NCI-H1092 treated with DMSO at 0.1 percent for 48 hours (cell line): Measurements from ENCODE around the gene MRPL47.

ENCODE experiments used
- DNase-seq: peaks from one replicate; lab custom pipeline; 2025; lab: John Stamatoyannopoulos, UW

MRPL47 gene

GRCh38 chr3:179590669-179591068, 13.8 kb downstream of the MRPL47 start:
- DNase-seq = no peak

- no peak for DNase-seq
These were observed 15.3 kb downstream of the MRPL47 start for GRCh38 chr3:179589143-179589542.

- DNase-seq = no peak
These were observed 23.4 kb downstream of the MRPL47 start for GRCh38 chr3:179580992-179581391.

DNA sequence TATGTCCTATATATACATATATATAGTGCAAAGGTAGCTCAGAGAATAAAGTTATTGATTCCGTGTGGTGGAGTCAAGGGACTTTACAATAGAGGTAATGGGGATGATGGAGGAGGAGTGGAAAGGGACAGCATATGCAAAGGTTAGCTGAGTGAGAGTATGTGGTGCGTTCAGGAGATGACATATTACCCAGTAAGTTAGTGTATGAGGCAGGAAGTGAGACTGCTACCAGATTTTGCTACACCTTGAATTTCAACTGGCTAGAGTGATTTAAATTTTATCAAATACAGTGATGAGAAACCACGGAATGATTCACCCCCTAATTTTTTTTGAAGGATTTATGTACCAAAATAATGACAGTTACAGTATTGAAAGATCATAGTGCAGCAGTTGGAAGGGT, 38.9 kb downstream of the MRPL47 start:
- no peak for DNase-seq

DNA sequence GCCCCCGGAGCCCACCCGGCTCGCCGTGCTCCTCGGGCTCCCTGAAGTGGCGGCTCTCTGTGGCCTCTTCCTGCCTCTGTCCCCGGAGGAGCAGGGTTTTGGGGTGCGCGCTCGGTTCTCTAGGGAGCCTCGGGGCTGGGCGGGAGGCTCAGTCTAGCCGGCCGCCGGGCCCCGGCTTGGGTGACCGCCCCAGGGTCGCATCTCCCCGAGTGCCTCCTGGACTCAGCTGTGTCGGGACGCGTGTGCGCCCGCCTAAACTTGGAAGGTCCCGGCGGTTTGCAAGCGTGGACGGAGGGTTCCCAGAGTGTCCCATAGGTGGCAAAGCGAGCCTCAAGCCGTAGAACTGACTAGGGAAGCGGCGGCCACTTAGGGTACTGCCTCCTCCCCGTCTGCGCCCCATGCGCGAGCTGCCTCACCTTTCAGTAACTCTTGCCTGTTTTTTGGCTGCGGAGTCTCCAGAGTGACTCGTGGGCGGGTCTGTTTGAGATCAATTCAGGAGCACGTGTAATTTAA, 41.1 kb downstream of the MRPL47 start:
- peak; percentile 61 for DNase-seq

- peak; percentile 99 for DNase-seq
These were observed 41.7 kb downstream of the MRPL47 start, which contains the start of gene ACTL6A for GRCh38 chr3:179562591-179563270. ACTL6A (plus strand) TSS chr3:179562926; CDS start chr3:179563093, 167 bp downstream.

GRCh38 chr3:179560791-179561190, 43.6 kb downstream of the MRPL47 start:
- DNase-seq = no peak

DNA sequence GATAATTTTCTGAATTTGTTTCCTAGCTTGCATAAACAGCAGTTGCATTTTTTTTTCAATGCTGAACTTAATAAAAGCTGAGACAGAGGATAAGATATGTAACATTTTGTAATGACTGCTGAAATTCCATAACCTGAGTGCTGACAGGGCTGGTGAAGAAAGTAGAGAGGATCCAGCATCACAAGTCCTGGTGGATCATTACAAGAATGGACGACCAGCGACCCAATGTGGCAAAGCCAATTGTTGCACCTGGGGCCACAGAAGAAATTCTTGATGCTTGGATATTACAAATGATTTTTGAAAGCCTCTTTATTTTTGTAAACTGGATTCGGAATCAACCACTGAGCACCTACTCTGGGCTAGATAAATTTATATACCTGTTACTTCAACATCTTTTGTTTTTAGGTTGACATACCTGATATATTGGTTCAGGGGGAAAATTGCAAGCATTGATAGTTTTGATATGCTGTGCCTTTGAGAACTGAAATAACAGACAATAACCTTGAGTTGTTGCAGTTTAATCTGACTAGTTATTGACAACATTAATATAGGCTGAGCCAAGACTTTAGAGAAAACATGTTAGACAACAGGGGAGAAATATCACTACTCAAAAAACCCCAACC, 45.6 kb downstream of the MRPL47 start:
- peak; percentile 52 for DNase-seq

- no peak for DNase-seq
These were observed 52.9 kb downstream of the MRPL47 start for GRCh38 chr3:179551349-179552105.

- DNase-seq = no peak
These were observed 57.6 kb downstream of the MRPL47 start for GRCh38 chr3:179546814-179547241.

- no peak for DNase-seq
These were observed 59.3 kb downstream of the MRPL47 start for GRCh38 chr3:179544981-179545645.

DNA sequence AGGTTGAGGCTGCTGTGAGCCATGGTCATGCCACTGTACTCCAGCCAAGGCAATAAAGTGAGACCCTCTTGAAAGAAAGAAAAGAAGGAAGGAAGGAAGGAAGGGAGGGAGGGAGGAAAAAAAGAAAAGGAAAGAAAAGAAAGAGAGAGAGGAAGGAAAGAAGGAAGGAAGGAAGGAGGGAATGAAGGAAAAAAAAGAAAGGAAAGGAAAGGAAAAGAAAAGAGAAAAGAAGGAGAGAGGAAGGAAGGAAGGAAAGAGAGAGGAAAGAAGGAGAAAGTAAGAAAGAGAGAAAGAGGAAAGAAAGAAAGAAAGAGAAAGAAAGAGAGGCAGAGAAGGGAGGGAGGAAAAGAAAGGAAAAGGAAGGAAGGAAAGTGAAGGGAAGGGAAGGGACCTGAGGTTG, 62.1 kb downstream of the MRPL47 start:
- no peak for DNase-seq

GRCh38 chr3:179541596-179541995, 62.8 kb downstream of the MRPL47 start:
- no peak for DNase-seq

DNA sequence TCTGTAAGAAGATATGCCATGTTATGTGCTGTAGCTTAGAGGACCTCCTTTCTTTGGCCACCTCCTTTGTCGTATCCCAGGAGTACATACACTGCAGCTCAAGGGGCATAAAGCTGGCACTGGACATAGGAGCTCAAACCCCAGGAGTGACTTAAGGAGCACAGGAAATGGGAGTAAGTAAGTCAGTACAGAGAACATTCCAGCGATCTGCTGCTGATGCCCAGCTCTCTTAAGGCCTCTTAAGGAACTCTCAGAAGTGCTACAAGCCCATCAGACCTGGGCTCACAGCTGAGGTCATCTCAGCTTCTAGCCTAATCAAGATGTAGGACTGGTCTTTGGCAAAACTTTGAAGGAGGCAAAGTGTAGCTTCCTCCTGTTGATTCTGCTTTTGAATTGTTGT, 63.3 kb downstream of the MRPL47 start:
- no peak for DNase-seq
